Measurements from ENCODE around the gene NTHL1.

DNA sequence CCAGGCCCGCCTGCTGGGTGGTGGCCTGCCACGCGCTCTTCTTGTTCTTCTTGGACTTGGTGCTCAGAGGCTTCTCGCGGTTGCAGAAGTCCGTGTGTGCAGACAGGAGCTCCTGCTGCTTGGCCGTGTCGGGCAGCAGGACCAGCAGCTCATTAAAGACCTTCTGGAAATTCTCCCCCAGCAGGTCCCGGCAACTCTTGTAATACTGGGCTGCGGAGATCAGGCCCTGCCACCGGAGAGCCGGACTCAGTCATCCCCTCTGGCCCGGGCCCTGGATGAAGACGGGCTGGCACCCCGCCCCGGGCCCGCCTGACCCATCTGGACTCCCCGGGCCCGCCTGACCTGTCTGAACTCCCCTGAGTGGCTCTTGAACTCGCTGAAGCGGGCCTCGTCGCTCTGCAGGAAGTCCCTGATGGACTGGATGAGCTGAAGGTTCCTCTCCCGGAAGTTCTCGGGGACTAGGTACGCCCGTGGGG, 49.2 kb downstream of the NTHL1 start:
- no peak for TF ChIP-seq ESRRA (CRISPR knock-in tag; IDR thresholded peaks at IDR 0.05; ENCODE audit: borderline replicate concordance)
- no peak for TF ChIP-seq NR2C2 (CRISPR knock-in tag; IDR thresholded peaks at IDR 0.05)
- no peak for TF ChIP-seq RELA (CRISPR knock-in tag; IDR thresholded peaks at IDR 0.05; ENCODE audit: borderline replicate concordance)
- no peak for TF ChIP-seq SP1 (CRISPR knock-in tag; conservative IDR thresholded peaks at IDR 0.05)
- TF ChIP-seq, protein P1, sequence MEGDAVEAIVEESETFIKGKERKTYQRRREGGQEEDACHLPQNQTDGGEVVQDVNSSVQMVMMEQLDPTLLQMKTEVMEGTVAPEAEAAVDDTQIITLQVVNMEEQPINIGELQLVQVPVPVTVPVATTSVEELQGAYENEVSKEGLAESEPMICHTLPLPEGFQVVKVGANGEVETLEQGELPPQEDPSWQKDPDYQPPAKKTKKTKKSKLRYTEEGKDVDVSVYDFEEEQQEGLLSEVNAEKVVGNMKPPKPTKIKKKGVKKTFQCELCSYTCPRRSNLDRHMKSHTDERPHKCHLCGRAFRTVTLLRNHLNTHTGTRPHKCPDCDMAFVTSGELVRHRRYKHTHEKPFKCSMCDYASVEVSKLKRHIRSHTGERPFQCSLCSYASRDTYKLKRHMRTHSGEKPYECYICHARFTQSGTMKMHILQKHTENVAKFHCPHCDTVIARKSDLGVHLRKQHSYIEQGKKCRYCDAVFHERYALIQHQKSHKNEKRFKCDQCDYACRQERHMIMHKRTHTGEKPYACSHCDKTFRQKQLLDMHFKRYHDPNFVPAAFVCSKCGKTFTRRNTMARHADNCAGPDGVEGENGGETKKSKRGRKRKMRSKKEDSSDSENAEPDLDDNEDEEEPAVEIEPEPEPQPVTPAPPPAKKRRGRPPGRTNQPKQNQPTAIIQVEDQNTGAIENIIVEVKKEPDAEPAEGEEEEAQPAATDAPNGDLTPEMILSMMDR (IDR thresholded peaks at IDR 0.05) = no peak
- TF ChIP-seq NFYB (CRISPR knock-in tag; conservative IDR thresholded peaks at IDR 0.05; ENCODE audit: low read depth) = no peak
- no peak for TF ChIP-seq CREB1 (CRISPR knock-in tag; IDR thresholded peaks at IDR 0.05)
- no peak for TF ChIP-seq MAX (CRISPR knock-in tag; IDR thresholded peaks at IDR 0.05)
- TF ChIP-seq, protein P2, sequence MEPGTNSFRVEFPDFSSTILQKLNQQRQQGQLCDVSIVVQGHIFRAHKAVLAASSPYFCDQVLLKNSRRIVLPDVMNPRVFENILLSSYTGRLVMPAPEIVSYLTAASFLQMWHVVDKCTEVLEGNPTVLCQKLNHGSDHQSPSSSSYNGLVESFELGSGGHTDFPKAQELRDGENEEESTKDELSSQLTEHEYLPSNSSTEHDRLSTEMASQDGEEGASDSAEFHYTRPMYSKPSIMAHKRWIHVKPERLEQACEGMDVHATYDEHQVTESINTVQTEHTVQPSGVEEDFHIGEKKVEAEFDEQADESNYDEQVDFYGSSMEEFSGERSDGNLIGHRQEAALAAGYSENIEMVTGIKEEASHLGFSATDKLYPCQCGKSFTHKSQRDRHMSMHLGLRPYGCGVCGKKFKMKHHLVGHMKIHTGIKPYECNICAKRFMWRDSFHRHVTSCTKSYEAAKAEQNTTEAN (CRISPR knock-in tag; IDR thresholded peaks at IDR 0.05) = no peak
